Astrocyte (in vitro differentiated cells and primary cell): ENCODE measurements around the gene PPP1R3E. TPM values are rescaled to one million over a fixed set of nuclear protein-coding genes. Genes with fewer than 3 reads are reported as not detected.

Source experiments
- DNase-seq: peaks from one replicate; pipeline ENCODE4 v3.0.0-alpha.2; 2010; ENCODE audit warnings: low read depth
- FAIRE-seq: peaks from 2 replicates; lab custom pipeline; 2011; peaks lifted over from hg19 to GRCh38; lab: Jason Lieb, UNC
- H2AFZ ChIP-seq: 2 replicates; pipeline ENCODE4 v1.6.0; 2012; ENCODE audit warnings: low read depth, low read length, inconsistent platforms
- H3K27ac ChIP-seq: 2 replicates; pipeline ENCODE4 v1.5.1; 2011; ENCODE audit warnings: low read depth, low read length, inconsistent platforms
- H3K27me3 ChIP-seq: 2 replicates; pipeline ENCODE4 v1.6.0; 2011; ENCODE audit warnings: low read length, inconsistent platforms; ENCODE audit not compliant: insufficient read depth
- H3K36me3 ChIP-seq: 2 replicates; pipeline ENCODE4 v1.5.1; 2011; ENCODE audit warnings: low read length, inconsistent platforms; ENCODE audit not compliant: insufficient read depth
- H3K4me1 ChIP-seq: 2 replicates; pipeline ENCODE4 v1.5.1; 2011; ENCODE audit warnings: low read length, inconsistent platforms; ENCODE audit not compliant: insufficient read depth
- H3K4me2 ChIP-seq: 2 replicates; pipeline ENCODE4 v1.6.0; 2012; ENCODE audit warnings: low read length, inconsistent platforms
- H3K4me3 ChIP-seq: 2 replicates; pipeline ENCODE4 v1.5.1; 2011; ENCODE audit warnings: low read depth, mild to moderate bottlenecking, low read length, inconsistent platforms; ENCODE audit not compliant: insufficient read depth
- H3K79me2 ChIP-seq: 2 replicates; pipeline ENCODE4 v1.6.0; 2012; ENCODE audit warnings: mild to moderate bottlenecking, low read length, inconsistent platforms; ENCODE audit not compliant: insufficient read depth
- H3K9ac ChIP-seq: 2 replicates; pipeline ENCODE4 v1.6.0; 2012; ENCODE audit warnings: mild to moderate bottlenecking, low read length, inconsistent platforms
- H3K9me3 ChIP-seq: 2 replicates; pipeline ENCODE4 v1.5.1; 2012; ENCODE audit warnings: low read depth, mild to moderate bottlenecking, low read length, inconsistent platforms; ENCODE audit not compliant: insufficient read depth
- H4K20me1 ChIP-seq: 2 replicates; pipeline ENCODE4 v1.6.0; 2012; ENCODE audit warnings: low read length, inconsistent platforms; ENCODE audit not compliant: insufficient read depth
- H3K27ac Mint-ChIP-seq: one replicate; pipeline ENCODE4 v1.8.0; 2021; ENCODE audit warnings: mild to moderate bottlenecking, mixed read lengths; ENCODE audit not compliant: unreplicated experiment
- H3K27me3 Mint-ChIP-seq: one replicate; pipeline ENCODE4 v1.8.0; 2021; ENCODE audit warnings: low read depth, mixed read lengths; ENCODE audit not compliant: unreplicated experiment
- H3K36me3 Mint-ChIP-seq: one replicate; pipeline ENCODE4 v1.8.0; 2021; ENCODE audit warnings: low read depth, mixed read lengths; ENCODE audit not compliant: unreplicated experiment
- H3K4me1 Mint-ChIP-seq: one replicate; pipeline ENCODE4 v1.8.0; 2021; ENCODE audit warnings: low read depth, mixed read lengths; ENCODE audit not compliant: unreplicated experiment
- H3K4me3 Mint-ChIP-seq: one replicate; pipeline ENCODE4 v1.8.0; 2021; ENCODE audit warnings: mild to moderate bottlenecking, moderate library complexity, mixed read lengths; ENCODE audit not compliant: unreplicated experiment
- H3K9me3 Mint-ChIP-seq: one replicate; pipeline ENCODE4 v1.8.0; 2021; ENCODE audit warnings: mild to moderate bottlenecking, mixed read lengths; ENCODE audit not compliant: unreplicated experiment
- EZH2 ChIP-seq: IDR thresholded peaks from 2 replicates; pipeline ENCODE4 v1.6.1; 2012; ENCODE audit warnings: mild to moderate bottlenecking, low read length, inconsistent platforms; ENCODE audit not compliant: insufficient read depth
- total RNA-seq: library from RNA; stranded (reverse); gene quantifications from 2 replicates; pipeline ENCODE4 v1.2.1, GENCODE V29; 2021
- TF ChIP-seq, protein P1 (sequence below): IDR thresholded peaks from 2 replicates; pipeline ENCODE4 v1.5.1; 2011; ENCODE audit warnings: low read depth, mild to moderate bottlenecking, inconsistent platforms, low read length, moderate library complexity; ENCODE audit not compliant: insufficient read depth

PPP1R3E gene
- total RNA-seq, 1 donor from 2014 or later, result 3.6 TPM

DNA sequence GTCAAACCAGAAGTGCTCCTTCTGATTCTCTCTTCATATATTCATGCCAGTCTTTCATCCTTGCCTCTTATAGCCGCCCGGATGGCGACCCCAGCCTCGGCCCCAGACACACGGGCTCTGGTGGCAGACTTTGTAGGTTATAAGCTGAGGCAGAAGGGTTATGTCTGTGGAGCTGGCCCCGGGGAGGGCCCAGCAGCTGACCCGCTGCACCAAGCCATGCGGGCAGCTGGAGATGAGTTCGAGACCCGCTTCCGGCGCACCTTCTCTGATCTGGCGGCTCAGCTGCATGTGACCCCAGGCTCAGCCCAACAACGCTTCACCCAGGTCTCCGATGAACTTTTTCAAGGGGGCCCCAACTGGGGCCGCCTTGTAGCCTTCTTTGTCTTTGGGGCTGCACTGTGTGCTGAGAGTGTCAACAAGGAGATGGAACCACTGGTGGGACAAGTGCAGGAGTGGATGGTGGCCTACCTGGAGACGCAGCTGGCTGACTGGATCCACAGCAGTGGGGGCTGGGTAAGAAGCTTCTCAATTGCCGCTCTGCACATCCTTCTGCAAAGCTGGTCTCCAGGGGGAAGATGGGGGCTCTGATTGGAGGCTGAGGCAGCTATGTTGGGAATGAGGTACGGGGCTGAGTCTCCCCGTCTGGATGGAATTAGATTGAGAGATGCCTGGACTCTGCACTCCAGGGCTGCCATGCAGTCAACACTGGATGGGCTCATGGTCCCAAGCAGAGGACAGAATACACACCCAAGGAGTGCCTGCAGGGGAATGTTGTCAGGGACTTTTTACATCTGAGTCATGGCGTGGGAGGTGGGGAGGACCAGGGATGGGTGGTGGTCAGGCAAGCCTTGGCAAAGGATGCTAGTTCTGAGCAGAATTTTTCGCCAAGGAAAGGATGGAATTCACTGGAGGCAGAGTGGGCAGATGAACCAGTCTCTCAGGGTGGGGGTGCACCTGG lies 5.3 kb upstream of the PPP1R3E start:
- peak overlapping the region; percentile 96 for H3K9ac ChIP-seq
- H3K4me1 ChIP-seq, result peaks cover 22% of the 10 kb centered on the region
- H3K4me3 ChIP-seq, result peak overlapping the region; percentile 82
- Mint-ChIP-seq H3K27me3 (no peaks in the 10 kb centered on the region), H3K9me3 (no peaks in the 10 kb centered on the region), H3K36me3 (peaks cover 16% of the 10 kb centered on the region), H3K4me3 (peak overlapping the region; percentile 92), H3K4me1 (peaks cover 23% of the 10 kb centered on the region), H3K27ac (peak overlapping the region; percentile 92)
- peaks cover 64% of the 10 kb centered on the region for H3K79me2 ChIP-seq
- peaks cover 41% of the 10 kb centered on the region for H4K20me1 ChIP-seq
- H3K36me3 ChIP-seq, result peaks cover 15% of the 10 kb centered on the region
- TF ChIP-seq, protein P1, sequence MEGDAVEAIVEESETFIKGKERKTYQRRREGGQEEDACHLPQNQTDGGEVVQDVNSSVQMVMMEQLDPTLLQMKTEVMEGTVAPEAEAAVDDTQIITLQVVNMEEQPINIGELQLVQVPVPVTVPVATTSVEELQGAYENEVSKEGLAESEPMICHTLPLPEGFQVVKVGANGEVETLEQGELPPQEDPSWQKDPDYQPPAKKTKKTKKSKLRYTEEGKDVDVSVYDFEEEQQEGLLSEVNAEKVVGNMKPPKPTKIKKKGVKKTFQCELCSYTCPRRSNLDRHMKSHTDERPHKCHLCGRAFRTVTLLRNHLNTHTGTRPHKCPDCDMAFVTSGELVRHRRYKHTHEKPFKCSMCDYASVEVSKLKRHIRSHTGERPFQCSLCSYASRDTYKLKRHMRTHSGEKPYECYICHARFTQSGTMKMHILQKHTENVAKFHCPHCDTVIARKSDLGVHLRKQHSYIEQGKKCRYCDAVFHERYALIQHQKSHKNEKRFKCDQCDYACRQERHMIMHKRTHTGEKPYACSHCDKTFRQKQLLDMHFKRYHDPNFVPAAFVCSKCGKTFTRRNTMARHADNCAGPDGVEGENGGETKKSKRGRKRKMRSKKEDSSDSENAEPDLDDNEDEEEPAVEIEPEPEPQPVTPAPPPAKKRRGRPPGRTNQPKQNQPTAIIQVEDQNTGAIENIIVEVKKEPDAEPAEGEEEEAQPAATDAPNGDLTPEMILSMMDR, result no peak
- TF ChIP-seq EZH2, result no peak
- FAIRE-seq (no peak), DNase-seq (peak; percentile 51)
- H3K27me3 ChIP-seq, result no peaks in the 10 kb centered on the region
- peak overlapping the region; percentile 76 for H3K27ac ChIP-seq
- H3K4me2 ChIP-seq, result peak overlapping the region; percentile 93
- H3K9me3 ChIP-seq, result no peaks in the 10 kb centered on the region
- H2AFZ ChIP-seq, result no peak overlapping the region

DNA sequence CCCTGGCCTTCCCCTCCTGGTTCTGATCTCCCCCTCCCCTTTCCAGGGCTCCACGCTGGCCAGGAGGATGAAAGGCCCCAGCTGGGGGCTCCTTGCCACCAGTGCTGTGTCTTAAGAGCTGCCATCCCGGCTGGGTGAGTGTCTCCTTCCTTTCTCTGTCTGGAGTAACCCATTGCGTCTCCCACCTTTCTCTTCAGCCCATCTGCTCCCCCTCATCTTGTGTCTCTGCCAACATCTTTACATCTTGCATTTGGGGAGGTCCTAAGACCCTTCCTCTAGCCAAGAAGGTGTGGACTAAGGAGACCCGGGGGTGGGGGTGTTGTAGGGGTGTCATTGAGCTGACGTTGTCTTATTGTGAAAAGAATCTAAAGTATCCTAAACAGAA lies 4.5 kb upstream of the PPP1R3E start:
- Mint-ChIP-seq H3K4me1 (peaks cover 23% of the 10 kb centered on the region), H3K4me3 (peak overlapping the region; percentile 92), H3K36me3 (peaks cover 16% of the 10 kb centered on the region), H3K27ac (peak overlapping the region; percentile 92), H3K9me3 (no peaks in the 10 kb centered on the region), H3K27me3 (no peaks in the 10 kb centered on the region)
- DNase-seq, result no peak
- Histone ChIP-seq H3K27me3 (no peaks in the 10 kb centered on the region), H3K27ac (peak overlapping the region; percentile 76), H3K9ac (peak overlapping the region; percentile 96), H3K36me3 (peaks cover 15% of the 10 kb centered on the region), H3K4me3 (peak overlapping the region; percentile 82), H3K79me2 (peaks cover 57% of the 10 kb centered on the region), H4K20me1 (peaks cover 37% of the 10 kb centered on the region), H3K9me3 (no peaks in the 10 kb centered on the region), H3K4me2 (peak overlapping the region; percentile 93), H2AFZ (peak overlapping the region; percentile 73), H3K4me1 (peaks cover 22% of the 10 kb centered on the region)
- TF ChIP-seq EZH2, result no peak
- TF ChIP-seq, protein P1, result no peak
- FAIRE-seq, result no peak
